Measurements from ENCODE around the gene FIBIN. TPM values are rescaled to one million over a fixed set of nuclear protein-coding genes. Genes with fewer than 3 reads are reported as not detected.

FIBIN gene
- total RNA-seq (2021) (not detected in 2 replicates), Bru-seq, nascent RNA (not detected), BruChase-seq, experiment 1, labeled RNA remaining after a 2-hour chase (not detected), BruChase-seq, experiment 2, labeled RNA remaining after a 6-hour chase (not detected)
- long read RNA-seq = 0 reads

DNA sequence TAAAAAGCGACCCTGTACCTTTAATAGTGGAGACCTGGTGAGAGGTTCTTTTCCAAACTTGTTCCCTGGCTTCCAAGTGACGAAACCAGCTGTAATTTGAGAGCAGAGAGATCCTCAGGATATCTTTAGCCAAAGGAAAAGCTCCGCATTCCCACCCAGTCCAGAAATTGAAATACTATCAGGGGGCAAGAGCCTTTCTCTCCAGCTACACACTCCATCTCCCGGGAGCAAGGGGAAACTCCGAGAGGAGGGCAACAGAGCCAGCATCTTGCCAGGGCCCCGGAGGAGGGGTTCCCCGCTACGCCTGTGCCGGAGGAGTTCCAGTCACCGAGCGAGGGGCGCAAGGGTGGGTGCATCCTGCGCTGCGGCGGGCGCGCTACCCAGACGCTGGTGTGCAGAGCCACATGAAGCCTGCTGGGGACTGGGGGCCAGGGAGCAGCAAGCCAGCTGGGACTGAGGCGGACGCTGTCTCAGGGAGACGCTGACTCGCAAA, at the start of gene FIBIN:
Gene FIBIN (plus strand): TSS at position 148 of the 493 bp plus-strand sequence. CDS start 415 bp downstream, outside the sequence.
- ChIA-PET CTCF (no interaction called here), POLR2A (ENCODE audit: unreplicated experiment) (no interaction called here)
- no TSS peak for BruUV-seq (replicated peaks)
- Histone ChIP-seq H4K20me1 (ENCODE audit: insufficient read depth) (no peaks in the 10 kb centered on the region), H3K9me2 (ENCODE audit: insufficient read depth) (no peaks in the 10 kb centered on the region), H3K36me3 (ENCODE audit: low read depth) (no peaks in the 10 kb centered on the region), H3K9me3 (ENCODE audit: insufficient read depth, low read depth) (no peaks in the 10 kb centered on the region), H3F3A (ENCODE audit: insufficient read depth, low read depth) (no peaks in the 10 kb centered on the region), H3K4me2 (no peak within 1 kb of the TSS), H3K79me2 (ENCODE audit: low read depth) (no peaks in the 10 kb centered on the region), H3K27ac (no peak within 1 kb of the TSS), H3K4me3 (no peak within 1 kb of the TSS), H2AFZ (no peak within 1 kb of the TSS), H3K4me1 (replicated peaks; ENCODE audit: insufficient read depth) (no peaks in the 10 kb centered on the region), H3K27me3 (ENCODE audit: insufficient read depth, low read depth) (no peaks in the 10 kb centered on the region)
- TF ChIP-seq EZH2 (IDR thresholded peaks at IDR 0.05; ENCODE audit: low read depth) (no peak), CTCF (conservative IDR thresholded peaks at IDR 0.05) (no peak)
- no peak for DNase-seq
- intact Hi-C loops (cut with micrococcal nuclease; ENCODE audit: unreplicated experiment) = no loop called here

GRCh38 chr11:26944866-26945664, 48.8 kb upstream of the FIBIN start:
- Histone ChIP-seq H3K36me3 (ENCODE audit: low read depth) (no peaks in the 10 kb centered on the region), H3K4me2 (no peak overlapping the region), H3K9me2 (ENCODE audit: insufficient read depth) (no peaks in the 10 kb centered on the region), H3K4me1 (replicated peaks; ENCODE audit: insufficient read depth) (no peaks in the 10 kb centered on the region), H3K27me3 (ENCODE audit: insufficient read depth, low read depth) (no peaks in the 10 kb centered on the region), H3K9me3 (ENCODE audit: insufficient read depth, low read depth) (no peaks in the 10 kb centered on the region), H4K20me1 (ENCODE audit: insufficient read depth) (no peaks in the 10 kb centered on the region), H3K27ac (no peak overlapping the region), H3K79me2 (ENCODE audit: low read depth) (no peaks in the 10 kb centered on the region), H3F3A (ENCODE audit: insufficient read depth, low read depth) (no peaks in the 10 kb centered on the region), H3K4me3 (no peak overlapping the region), H2AFZ (no peak overlapping the region)
- ChIA-PET POLR2A (ENCODE audit: unreplicated experiment) (no interaction called here), CTCF (no interaction called here)
- TF ChIP-seq EZH2 (IDR thresholded peaks at IDR 0.05; ENCODE audit: low read depth) = no peak
- no peak for TF ChIP-seq CTCF (conservative IDR thresholded peaks at IDR 0.05)
- DNase-seq = no peak
- intact Hi-C loops (cut with micrococcal nuclease; ENCODE audit: unreplicated experiment) = no loop called here
- BruUV-seq (replicated peaks) = no TSS peak

DNA sequence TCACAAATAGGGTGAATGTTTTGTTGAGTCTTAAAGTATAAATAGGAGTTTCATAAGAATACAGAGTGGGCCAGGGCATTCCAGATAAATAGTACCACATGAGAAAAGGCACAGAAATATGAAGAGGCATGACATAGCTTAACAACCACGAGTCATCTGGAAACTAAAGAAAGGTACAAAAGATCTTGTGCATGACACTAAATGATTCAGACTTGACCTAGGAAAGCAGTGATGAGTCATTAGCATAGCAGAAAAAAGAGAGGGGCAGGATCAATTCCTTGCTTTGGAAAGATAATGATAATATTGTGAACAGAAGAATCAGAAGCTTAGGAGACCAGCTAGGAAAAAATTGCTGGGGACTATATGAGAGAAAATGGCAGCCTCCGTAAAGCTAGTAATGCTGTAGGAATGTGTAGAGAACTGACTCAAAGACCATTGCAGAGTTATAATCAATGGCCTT, 47.6 kb upstream of the FIBIN start:
- intact Hi-C loops (cut with micrococcal nuclease; ENCODE audit: unreplicated experiment) = no loop called here
- no peak for TF ChIP-seq EZH2 (IDR thresholded peaks at IDR 0.05; ENCODE audit: low read depth)
- no peak for TF ChIP-seq CTCF (conservative IDR thresholded peaks at IDR 0.05)
- Histone ChIP-seq H3K4me3 (no peak overlapping the region), H3K36me3 (ENCODE audit: low read depth) (no peaks in the 10 kb centered on the region), H3K27ac (no peak overlapping the region), H3K9me3 (ENCODE audit: insufficient read depth, low read depth) (no peaks in the 10 kb centered on the region), H3K79me2 (ENCODE audit: low read depth) (no peaks in the 10 kb centered on the region), H3F3A (ENCODE audit: insufficient read depth, low read depth) (no peaks in the 10 kb centered on the region), H3K4me2 (no peak overlapping the region), H4K20me1 (ENCODE audit: insufficient read depth) (no peaks in the 10 kb centered on the region), H3K4me1 (replicated peaks; ENCODE audit: insufficient read depth) (no peaks in the 10 kb centered on the region), H3K27me3 (ENCODE audit: insufficient read depth, low read depth) (no peaks in the 10 kb centered on the region), H3K9me2 (ENCODE audit: insufficient read depth) (no peaks in the 10 kb centered on the region), H2AFZ (no peak overlapping the region)
- ChIA-PET POLR2A (ENCODE audit: unreplicated experiment) (no interaction called here), CTCF (no interaction called here)
- DNase-seq = no peak
- BruUV-seq (replicated peaks) = no TSS peak
